ENCODE results near the gene NLRP12.

Gene NLRP12

GRCh38 chr19:53780506-53780905 lies 43.6 kb downstream of the NLRP12 start:
- POLR2A ChIA-PET = no interaction called here
- H3K4me1 ChIP-seq (ENCODE audit: control insufficient read depth, insufficient read depth, low read length) = no peaks in the 10 kb centered on the region
- CTCF ChIA-PET = no interaction called here
- H3K4me3 ChIP-seq (ENCODE audit: low read depth, low read length) = no peak overlapping the region
- no peaks in the 10 kb centered on the region for H3K9me3 ChIP-seq (ENCODE audit: control insufficient read depth, insufficient read depth, low read depth, low read length)
- H3K36me3 ChIP-seq (ENCODE audit: control insufficient read depth in 2 of 2, insufficient read depth in 1 of 2, low read length in 2 of 2) = no peaks in the 10 kb centered on the region
- TF ChIP-seq ZXDB (tag by site-specific recombination; IDR thresholded peaks at IDR 0.05) = no peak
- TF ChIP-seq SCRT2 (tag by site-specific recombination; IDR thresholded peaks at IDR 0.05) = no peak
- TF ChIP-seq GLIS2 (tag by site-specific recombination; IDR thresholded peaks at IDR 0.05) = no peak
- no peak for TF ChIP-seq ZNF529 (tag by site-specific recombination; IDR thresholded peaks at IDR 0.05; ENCODE audit: insufficient replicate concordance)
- no peak for TF ChIP-seq KLF9 (tag by site-specific recombination; IDR thresholded peaks at IDR 0.05; ENCODE audit: low read depth)
- TF ChIP-seq ZNF518A (tag by site-specific recombination; conservative IDR thresholded peaks at IDR 0.05; ENCODE audit: low read depth) = no peak
- no peak for TF ChIP-seq ZBTB17 (tag by site-specific recombination; IDR thresholded peaks at IDR 0.05)
- no peak for TF ChIP-seq HOXD13 (CRISPR knock-in tag; IDR thresholded peaks at IDR 0.05; ENCODE audit: borderline replicate concordance)
- TF ChIP-seq WT1 (tag by site-specific recombination; IDR thresholded peaks at IDR 0.05) = no peak
- TF ChIP-seq ZBTB10 (tag by site-specific recombination; IDR thresholded peaks at IDR 0.05) = no peak
- TF ChIP-seq ZNF148 (tag by site-specific recombination; IDR thresholded peaks at IDR 0.05; ENCODE audit: borderline replicate concordance) = no peak
- TF ChIP-seq ZFP37 (tag by site-specific recombination; IDR thresholded peaks at IDR 0.05) = no peak
- TF ChIP-seq ZNF843 (tag by site-specific recombination; IDR thresholded peaks at IDR 0.05) = no peak
- TF ChIP-seq ZNF138 (tag by site-specific recombination; IDR thresholded peaks at IDR 0.05; ENCODE audit: borderline replicate concordance) = no peak
- TF ChIP-seq ZNF704 (tag by site-specific recombination; IDR thresholded peaks at IDR 0.05) = no peak
- TF ChIP-seq PRDM1 (tag by site-specific recombination; IDR thresholded peaks at IDR 0.05) = no peak
- TF ChIP-seq HIC1 (tag by site-specific recombination; IDR thresholded peaks at IDR 0.05) = no peak
- no peak for TF ChIP-seq ZNF37A (tag by site-specific recombination; IDR thresholded peaks at IDR 0.05)
- no peak for TF ChIP-seq PRDM4 (tag by site-specific recombination; IDR thresholded peaks at IDR 0.05)
- no peak overlapping the region for H3K27ac ChIP-seq (ENCODE audit: extremely low read depth, low read depth, low read length)
